ENCODE results near the gene SIK1. TPM values are rescaled to one million over a fixed set of nuclear protein-coding genes. Genes with fewer than 3 reads are reported as not detected.

The SIK1 gene
- total RNA-seq, 1 donor from 2014 or later: 33.2 TPM

DNA sequence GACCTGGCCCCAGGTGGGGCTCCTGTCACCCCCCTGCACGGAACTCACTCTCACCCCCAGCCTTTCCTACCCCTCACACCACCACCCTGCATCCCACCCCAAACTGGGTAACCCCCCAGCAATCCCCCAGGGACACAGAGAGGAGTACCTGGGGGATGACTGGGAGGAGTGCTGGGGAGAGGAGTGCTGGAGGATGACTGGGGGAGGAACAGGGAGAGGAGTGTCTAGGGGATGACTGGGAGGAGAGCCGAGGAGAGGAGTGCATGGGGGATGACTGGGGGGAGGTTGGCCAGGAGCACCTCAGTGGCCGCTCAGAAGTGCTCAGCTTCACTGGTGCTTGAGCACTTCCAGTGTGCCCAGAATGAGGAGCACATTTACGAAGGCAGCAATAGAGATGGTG, 59.1 kb downstream of the SIK1 start:
- DNase-seq (ENCODE audit: low read depth): no peak
- no peak for FAIRE-seq
- Histone ChIP-seq H3K36me3 (ENCODE audit: control insufficient read depth, insufficient read depth, low read length) (no peaks in the 10 kb centered on the region), H3K4me3 (ENCODE audit: low read depth, low read length) (no peak overlapping the region), H3K27me3 (ENCODE audit: control insufficient read depth, insufficient read depth, low read length) (no peaks in the 10 kb centered on the region)
- TF ChIP-seq CTCF (IDR thresholded peaks at IDR 0.05; ENCODE audit: insufficient read depth, low read length, severe bottlenecking): no peak

DNA sequence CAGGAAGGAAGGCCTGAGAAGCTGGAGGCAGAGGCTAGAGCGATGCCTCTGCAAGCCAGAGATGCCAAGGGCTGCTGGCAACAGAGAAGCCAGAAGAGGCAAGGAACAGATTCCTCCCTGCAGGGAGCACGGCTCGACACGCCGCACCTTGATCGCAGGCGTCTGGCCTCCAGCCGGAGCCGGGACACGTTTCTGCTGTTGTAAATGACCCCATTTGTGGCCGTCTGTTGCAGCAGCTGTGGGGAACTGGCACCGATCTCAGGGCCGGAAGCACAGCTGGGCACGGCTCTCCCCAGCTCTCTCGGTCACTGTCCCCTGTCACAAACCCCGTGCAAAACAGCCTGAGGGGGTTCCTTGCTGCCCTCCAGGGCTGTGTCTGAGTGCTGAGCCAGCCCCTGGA, 59.6 kb downstream of the SIK1 start:
- no peak overlapping the region for H3K4me3 ChIP-seq (ENCODE audit: low read depth, low read length)
- no peak for DNase-seq (ENCODE audit: low read depth)
- no peaks in the 10 kb centered on the region for H3K36me3 ChIP-seq (ENCODE audit: control insufficient read depth, insufficient read depth, low read length)
- FAIRE-seq: no peak
- H3K27me3 ChIP-seq (ENCODE audit: control insufficient read depth, insufficient read depth, low read length): no peaks in the 10 kb centered on the region
- TF ChIP-seq CTCF (IDR thresholded peaks at IDR 0.05; ENCODE audit: insufficient read depth, low read length, severe bottlenecking): no peak

- no peaks in the 10 kb centered on the region for H3K27me3 ChIP-seq (ENCODE audit: control insufficient read depth, insufficient read depth, low read length)
- no peaks in the 10 kb centered on the region for H3K36me3 ChIP-seq (ENCODE audit: control insufficient read depth, insufficient read depth, low read length)
- TF ChIP-seq CTCF (IDR thresholded peaks at IDR 0.05; ENCODE audit: insufficient read depth, low read length, severe bottlenecking): no peak
- DNase-seq (ENCODE audit: low read depth) (no peak), FAIRE-seq (no peak)
- H3K4me3 ChIP-seq (ENCODE audit: low read depth, low read length): no peak overlapping the region
Observed at GRCh38 chr21:43366656-43367055, 60.3 kb downstream of the SIK1 start.

DNA sequence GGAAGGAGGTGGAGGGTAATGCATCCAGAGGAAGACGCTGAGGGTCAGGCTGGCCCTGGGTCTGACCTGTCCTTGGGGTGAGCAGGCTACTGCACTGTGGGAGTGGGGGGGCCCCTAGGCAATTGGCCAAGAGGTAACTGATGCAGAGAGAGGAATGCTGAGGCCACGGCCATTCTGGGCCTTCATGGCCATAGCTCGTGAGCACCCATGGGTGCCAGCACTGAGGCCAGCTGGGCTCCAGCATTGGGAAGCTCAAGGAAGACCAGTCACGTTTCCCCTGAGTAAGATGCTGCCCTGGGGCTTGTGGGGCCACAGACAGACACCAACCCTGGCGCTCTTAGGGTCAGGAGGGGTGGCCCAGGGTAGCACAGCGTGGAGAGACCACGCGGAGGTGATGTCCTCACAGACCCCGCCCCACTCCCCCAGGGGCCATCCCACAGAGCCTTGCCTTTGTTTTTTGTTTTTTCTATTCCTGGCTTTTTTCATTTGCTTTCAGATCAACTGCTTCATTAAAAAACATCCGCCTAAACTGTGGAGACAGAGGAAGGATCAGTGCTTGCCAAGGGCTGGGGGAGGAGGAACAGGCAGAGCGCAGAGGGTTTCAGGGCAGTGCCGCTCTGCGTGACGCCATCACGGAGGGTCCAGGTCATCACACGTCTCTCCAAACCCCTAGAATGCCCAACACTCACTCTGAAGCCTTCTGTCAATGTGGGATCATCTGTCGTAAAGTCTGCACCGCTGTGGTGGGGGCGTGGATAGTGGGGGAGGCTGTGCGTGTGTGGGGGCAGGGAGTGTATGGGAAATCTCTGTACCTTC, 61.1 kb downstream of the SIK1 start:
- H3K36me3 ChIP-seq (ENCODE audit: control insufficient read depth, insufficient read depth, low read length): no peaks in the 10 kb centered on the region
- no peak for TF ChIP-seq CTCF (IDR thresholded peaks at IDR 0.05; ENCODE audit: insufficient read depth, low read length, severe bottlenecking)
- DNase-seq (ENCODE audit: low read depth) (no peak), FAIRE-seq (no peak)
- H3K27me3 ChIP-seq (ENCODE audit: control insufficient read depth, insufficient read depth, low read length): no peaks in the 10 kb centered on the region
- no peak overlapping the region for H3K4me3 ChIP-seq (ENCODE audit: low read depth, low read length)

GRCh38 chr21:43364851-43365424, 62.0 kb downstream of the SIK1 start:
- no peak for FAIRE-seq

More at GRCh38 chr21:43364851-43365424, 62.0 kb downstream of the SIK1 start:
- no peak for DNase-seq (ENCODE audit: low read depth)
- Histone ChIP-seq H3K4me3 (ENCODE audit: low read depth, low read length) (no peak overlapping the region), H3K27me3 (ENCODE audit: control insufficient read depth, insufficient read depth, low read length) (no peaks in the 10 kb centered on the region), H3K36me3 (ENCODE audit: control insufficient read depth, insufficient read depth, low read length) (no peaks in the 10 kb centered on the region)
- no peak for TF ChIP-seq CTCF (IDR thresholded peaks at IDR 0.05; ENCODE audit: insufficient read depth, low read length, severe bottlenecking)

Other genes with a start within 250 kb of the SIK1 start
- gene HSF2BP, start 232.4 kb upstream of the SIK1 start, total RNA-seq: 5.8 and 6.6 TPM in 2 replicates
- 25.3 and 31.1 TPM in 2 replicates for gene RRP1B, start 232.4 kb upstream of the SIK1 start, total RNA-seq